Measurements from ENCODE around the gene UPF2.

UPF2 gene

DNA sequence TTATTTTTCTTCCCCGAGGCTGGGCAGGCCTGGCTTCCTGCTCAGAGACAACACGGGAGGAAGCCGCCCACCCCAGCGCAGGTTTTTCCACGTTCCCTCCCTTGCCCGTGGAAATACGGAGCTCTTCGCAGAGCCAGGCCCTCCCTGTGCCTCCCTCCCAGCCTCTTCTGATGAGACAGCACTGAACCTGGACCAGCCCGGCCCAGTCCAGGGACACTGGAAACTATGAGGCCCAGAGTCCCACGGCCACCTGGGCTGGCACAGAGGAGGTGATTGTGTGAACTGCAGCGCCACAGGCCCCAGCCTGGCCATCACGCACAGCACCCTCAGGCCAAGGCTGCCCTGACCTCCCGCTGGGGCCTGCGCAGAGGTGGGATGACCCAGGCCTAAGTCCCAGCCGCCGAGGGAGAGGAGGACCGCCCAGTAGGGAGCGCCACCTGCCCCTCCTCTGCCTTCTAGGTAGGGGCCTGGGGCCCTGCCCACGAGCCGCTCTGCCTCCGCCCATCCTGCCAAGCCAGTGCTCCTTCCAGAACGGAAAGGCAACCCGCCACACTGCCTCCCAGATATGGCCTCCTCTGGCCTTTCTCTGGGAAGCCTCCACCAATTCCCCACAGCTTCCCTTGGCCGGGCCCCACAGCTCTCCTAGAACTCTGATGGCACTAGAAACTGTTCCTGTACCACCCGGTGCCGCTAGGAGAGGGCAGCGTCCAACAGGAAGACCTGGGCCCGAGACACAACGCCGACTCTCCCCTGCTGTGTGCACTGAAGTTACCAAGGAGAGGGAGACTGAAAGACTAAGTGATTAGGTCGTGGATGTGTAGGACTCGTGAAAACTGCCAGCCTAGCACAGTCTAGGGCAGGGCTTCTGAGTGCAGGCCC, 162.2 kb downstream of the UPF2 start:
- TF ChIP-seq BACH2 (CRISPR knock-in tag; IDR thresholded peaks at IDR 0.05; ENCODE audit: borderline replicate concordance) = no peak
- TF ChIP-seq SNAI2 (CRISPR knock-in tag; IDR thresholded peaks at IDR 0.05) = no peak
- no peak for TF ChIP-seq ESRRG (CRISPR knock-in tag; IDR thresholded peaks at IDR 0.05)
- TF ChIP-seq, protein P1, sequence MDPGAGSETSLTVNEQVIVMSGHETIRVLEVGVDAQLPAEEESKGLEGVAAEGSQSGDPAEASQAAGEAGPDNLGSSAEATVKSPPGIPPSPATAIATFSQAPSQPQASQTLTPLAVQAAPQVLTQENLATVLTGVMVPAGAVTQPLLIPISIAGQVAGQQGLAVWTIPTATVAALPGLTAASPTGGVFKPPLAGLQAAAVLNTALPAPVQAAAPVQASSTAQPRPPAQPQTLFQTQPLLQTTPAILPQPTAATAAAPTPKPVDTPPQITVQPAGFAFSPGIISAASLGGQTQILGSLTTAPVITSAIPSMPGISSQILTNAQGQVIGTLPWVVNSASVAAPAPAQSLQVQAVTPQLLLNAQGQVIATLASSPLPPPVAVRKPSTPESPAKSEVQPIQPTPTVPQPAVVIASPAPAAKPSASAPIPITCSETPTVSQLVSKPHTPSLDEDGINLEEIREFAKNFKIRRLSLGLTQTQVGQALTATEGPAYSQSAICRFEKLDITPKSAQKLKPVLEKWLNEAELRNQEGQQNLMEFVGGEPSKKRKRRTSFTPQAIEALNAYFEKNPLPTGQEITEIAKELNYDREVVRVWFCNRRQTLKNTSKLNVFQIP (CRISPR knock-in tag; IDR thresholded peaks at IDR 0.05; ENCODE audit: borderline replicate concordance, low read depth) = no peak
- TF ChIP-seq ZNF565 (CRISPR knock-in tag; conservative IDR thresholded peaks at IDR 0.05; ENCODE audit: low read depth) = no peak
- TF ChIP-seq ZC3H10 (CRISPR knock-in tag; IDR thresholded peaks at IDR 0.05) = no peak
- TF ChIP-seq ISL1 (CRISPR knock-in tag; IDR thresholded peaks at IDR 0.05) = no peak
- ATAC-seq = no peak

DNA sequence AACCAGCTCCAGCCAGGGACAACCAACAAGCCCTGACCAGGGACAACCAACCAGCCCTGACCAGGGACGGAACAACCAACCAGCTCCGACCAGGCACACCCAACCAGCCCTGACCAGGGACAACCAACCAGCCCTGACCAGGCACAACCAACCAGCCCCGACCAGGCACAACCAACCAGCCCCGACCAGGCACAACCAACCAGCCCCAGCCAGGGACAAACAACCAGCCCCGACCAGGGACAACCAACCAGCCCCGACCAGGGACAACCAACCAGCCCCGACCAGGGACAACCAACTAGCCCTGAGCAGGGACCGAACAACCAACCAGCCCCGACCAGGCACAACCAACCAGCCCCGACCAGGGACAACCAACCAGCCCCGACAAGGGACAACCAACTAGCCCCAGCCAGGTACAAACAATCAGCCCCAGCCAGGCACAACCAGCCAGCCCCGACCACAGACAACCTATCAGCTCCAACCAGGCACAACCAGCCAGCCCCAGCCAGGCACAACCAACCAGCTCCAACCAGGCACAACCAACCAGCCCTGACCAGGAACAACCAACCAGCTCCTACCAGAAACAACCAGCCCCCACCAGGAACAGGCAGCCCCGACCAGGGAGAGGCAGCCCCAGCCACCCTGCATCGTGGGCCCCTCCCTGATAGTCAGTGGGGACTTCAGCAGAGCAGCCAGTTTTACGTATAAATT, 163.1 kb downstream of the UPF2 start:
- no peak for ATAC-seq
- TF ChIP-seq, protein P2, sequence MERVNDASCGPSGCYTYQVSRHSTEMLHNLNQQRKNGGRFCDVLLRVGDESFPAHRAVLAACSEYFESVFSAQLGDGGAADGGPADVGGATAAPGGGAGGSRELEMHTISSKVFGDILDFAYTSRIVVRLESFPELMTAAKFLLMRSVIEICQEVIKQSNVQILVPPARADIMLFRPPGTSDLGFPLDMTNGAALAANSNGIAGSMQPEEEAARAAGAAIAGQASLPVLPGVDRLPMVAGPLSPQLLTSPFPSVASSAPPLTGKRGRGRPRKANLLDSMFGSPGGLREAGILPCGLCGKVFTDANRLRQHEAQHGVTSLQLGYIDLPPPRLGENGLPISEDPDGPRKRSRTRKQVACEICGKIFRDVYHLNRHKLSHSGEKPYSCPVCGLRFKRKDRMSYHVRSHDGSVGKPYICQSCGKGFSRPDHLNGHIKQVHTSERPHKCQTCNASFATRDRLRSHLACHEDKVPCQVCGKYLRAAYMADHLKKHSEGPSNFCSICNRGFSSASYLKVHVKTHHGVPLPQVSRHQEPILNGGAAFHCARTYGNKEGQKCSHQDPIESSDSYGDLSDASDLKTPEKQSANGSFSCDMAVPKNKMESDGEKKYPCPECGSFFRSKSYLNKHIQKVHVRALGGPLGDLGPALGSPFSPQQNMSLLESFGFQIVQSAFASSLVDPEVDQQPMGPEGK (CRISPR knock-in tag; IDR thresholded peaks at IDR 0.05; ENCODE audit: borderline replicate concordance) = no peak
- TF ChIP-seq ZC3H10 (CRISPR knock-in tag; IDR thresholded peaks at IDR 0.05) = no peak
- TF ChIP-seq, protein P3, sequence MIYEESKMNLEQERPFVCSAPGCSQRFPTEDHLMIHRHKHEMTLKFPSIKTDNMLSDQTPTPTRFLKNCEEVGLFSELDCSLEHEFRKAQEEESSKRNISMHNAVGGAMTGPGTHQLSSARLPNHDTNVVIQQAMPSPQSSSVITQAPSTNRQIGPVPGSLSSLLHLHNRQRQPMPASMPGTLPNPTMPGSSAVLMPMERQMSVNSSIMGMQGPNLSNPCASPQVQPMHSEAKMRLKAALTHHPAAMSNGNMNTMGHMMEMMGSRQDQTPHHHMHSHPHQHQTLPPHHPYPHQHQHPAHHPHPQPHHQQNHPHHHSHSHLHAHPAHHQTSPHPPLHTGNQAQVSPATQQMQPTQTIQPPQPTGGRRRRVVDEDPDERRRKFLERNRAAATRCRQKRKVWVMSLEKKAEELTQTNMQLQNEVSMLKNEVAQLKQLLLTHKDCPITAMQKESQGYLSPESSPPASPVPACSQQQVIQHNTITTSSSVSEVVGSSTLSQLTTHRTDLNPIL (CRISPR knock-in tag; IDR thresholded peaks at IDR 0.05; ENCODE audit: low read depth) = no peak
- no peak for TF ChIP-seq TOX (CRISPR knock-in tag; IDR thresholded peaks at IDR 0.05; ENCODE audit: borderline replicate concordance)
- no peak for TF ChIP-seq PPARA (CRISPR knock-in tag; IDR thresholded peaks at IDR 0.05; ENCODE audit: borderline replicate concordance)
- TF ChIP-seq CSDC2 (CRISPR knock-in tag; IDR thresholded peaks at IDR 0.05) = no peak
- TF ChIP-seq ZFP3 (CRISPR knock-in tag; IDR thresholded peaks at IDR 0.05) = no peak
- no peak for TF ChIP-seq ZNF70 (CRISPR knock-in tag; IDR thresholded peaks at IDR 0.05)
- TF ChIP-seq, protein P4, sequence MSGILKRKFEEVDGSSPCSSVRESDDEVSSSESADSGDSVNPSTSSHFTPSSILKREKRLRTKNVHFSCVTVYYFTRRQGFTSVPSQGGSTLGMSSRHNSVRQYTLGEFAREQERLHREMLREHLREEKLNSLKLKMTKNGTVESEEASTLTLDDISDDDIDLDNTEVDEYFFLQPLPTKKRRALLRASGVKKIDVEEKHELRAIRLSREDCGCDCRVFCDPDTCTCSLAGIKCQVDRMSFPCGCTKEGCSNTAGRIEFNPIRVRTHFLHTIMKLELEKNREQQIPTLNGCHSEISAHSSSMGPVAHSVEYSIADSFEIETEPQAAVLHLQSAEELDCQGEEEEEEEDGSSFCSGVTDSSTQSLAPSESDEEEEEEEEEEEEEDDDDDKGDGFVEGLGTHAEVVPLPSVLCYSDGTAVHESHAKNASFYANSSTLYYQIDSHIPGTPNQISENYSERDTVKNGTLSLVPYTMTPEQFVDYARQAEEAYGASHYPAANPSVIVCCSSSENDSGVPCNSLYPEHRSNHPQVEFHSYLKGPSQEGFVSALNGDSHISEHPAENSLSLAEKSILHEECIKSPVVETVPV (CRISPR knock-in tag; IDR thresholded peaks at IDR 0.05) = no peak
- no peak for TF ChIP-seq RARB (CRISPR knock-in tag; IDR thresholded peaks at IDR 0.05)

DNA sequence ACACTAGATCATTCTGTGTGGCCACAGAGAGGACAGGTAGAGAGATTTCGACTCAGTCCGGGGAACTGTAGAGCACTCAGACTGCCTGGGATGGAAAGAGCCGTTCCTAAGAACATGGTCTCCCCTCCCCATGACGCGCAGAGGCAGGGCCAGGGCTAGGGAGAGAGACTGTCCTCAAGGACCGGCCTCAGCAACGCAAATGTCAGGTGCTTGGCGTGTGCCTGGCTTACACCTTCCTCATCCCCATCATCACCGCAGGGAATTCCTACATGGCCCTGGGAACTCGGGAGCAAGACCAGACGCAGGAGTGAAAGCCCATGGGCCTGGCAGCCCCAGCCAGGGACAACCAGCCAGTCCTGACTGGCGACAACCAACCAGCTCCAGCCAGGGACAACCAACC, 163.8 kb downstream of the UPF2 start:
- no peak for TF ChIP-seq ESRRG (CRISPR knock-in tag; IDR thresholded peaks at IDR 0.05)
- TF ChIP-seq ZC3H10 (CRISPR knock-in tag; IDR thresholded peaks at IDR 0.05) = no peak
- TF ChIP-seq ZNF565 (CRISPR knock-in tag; conservative IDR thresholded peaks at IDR 0.05; ENCODE audit: low read depth) = no peak
- TF ChIP-seq ARNTL (CRISPR knock-in tag; IDR thresholded peaks at IDR 0.05; ENCODE audit: borderline replicate concordance, low read depth) = no peak
- no peak for TF ChIP-seq BACH2 (CRISPR knock-in tag; IDR thresholded peaks at IDR 0.05; ENCODE audit: borderline replicate concordance)
- no peak for TF ChIP-seq ZFP3 (CRISPR knock-in tag; IDR thresholded peaks at IDR 0.05)
- no peak for TF ChIP-seq TCF4 (CRISPR knock-in tag; IDR thresholded peaks at IDR 0.05; ENCODE audit: borderline replicate concordance)
- no peak for TF ChIP-seq CSDC2 (CRISPR knock-in tag; IDR thresholded peaks at IDR 0.05)
- no peak for TF ChIP-seq SNAI2 (CRISPR knock-in tag; IDR thresholded peaks at IDR 0.05)
- no peak for TF ChIP-seq ZFP30 (CRISPR knock-in tag; IDR thresholded peaks at IDR 0.05)
- TF ChIP-seq, protein P1 (CRISPR knock-in tag; IDR thresholded peaks at IDR 0.05; ENCODE audit: borderline replicate concordance, low read depth) = no peak
- TF ChIP-seq ISL1 (CRISPR knock-in tag; IDR thresholded peaks at IDR 0.05) = no peak
- TF ChIP-seq, protein P2 (CRISPR knock-in tag; IDR thresholded peaks at IDR 0.05; ENCODE audit: borderline replicate concordance) = no peak
- TF ChIP-seq, protein P4 (CRISPR knock-in tag; IDR thresholded peaks at IDR 0.05) = no peak
- TF ChIP-seq PPARA (CRISPR knock-in tag; IDR thresholded peaks at IDR 0.05; ENCODE audit: borderline replicate concordance) = no peak
- TF ChIP-seq, protein P3 (CRISPR knock-in tag; IDR thresholded peaks at IDR 0.05; ENCODE audit: low read depth) = no peak
- ATAC-seq = no peak
